H9 (cell line): ENCODE results near the gene ITGB6. TPM values are rescaled to one million over a fixed set of nuclear protein-coding genes. Genes with fewer than 3 reads are reported as not detected.

ENCODE experiments used
- DNase-seq: peaks from one replicate; pipeline ENCODE4 v3.0.0-alpha.2; 2017
- H2AFZ ChIP-seq: one replicate; pipeline ENCODE4 v1.6.1; 2013; ENCODE audit warnings: mild to moderate bottlenecking, low read length, control low read depth, moderate library complexity
- H2AK5ac ChIP-seq: 2 replicates; pipeline ENCODE4 v1.6.1; 2013; ENCODE audit warnings: low read length, control low read depth, mixed read lengths; ENCODE audit not compliant: insufficient read length
- H2BK120ac ChIP-seq: one replicate; pipeline ENCODE4 v1.6.1; 2013; ENCODE audit warnings: low read depth, mild to moderate bottlenecking, low read length, control low read depth, inconsistent platforms; ENCODE audit not compliant: poor library complexity, severe bottlenecking
- H2BK12ac ChIP-seq: 2 replicates; pipeline ENCODE4 v1.6.1; 2013; ENCODE audit warnings: low read length, control low read depth, mixed read lengths, low read depth; ENCODE audit not compliant: insufficient read length
- H2BK15ac ChIP-seq: 2 replicates; pipeline ENCODE4 v1.6.1; 2013; ENCODE audit warnings: low read depth, low read length, control low read depth
- H2BK20ac ChIP-seq: one replicate; pipeline ENCODE4 v1.6.1; 2013; ENCODE audit warnings: low read depth, mild to moderate bottlenecking, low read length, control low read depth, inconsistent platforms; ENCODE audit not compliant: poor library complexity, severe bottlenecking
- H2BK5ac ChIP-seq: 2 replicates; pipeline ENCODE4 v1.6.1; 2013; ENCODE audit warnings: low read length, control low read depth, mixed read lengths; ENCODE audit not compliant: insufficient read length
- H3K14ac ChIP-seq: 2 replicates; pipeline ENCODE4 v1.6.1; 2013; ENCODE audit warnings: low read length, control low read depth; ENCODE audit not compliant: insufficient read depth
- H3K18ac ChIP-seq: 2 replicates; pipeline ENCODE4 v1.6.1; 2013; ENCODE audit warnings: low read depth, mild to moderate bottlenecking, mixed read lengths, low read length, control low read depth; ENCODE audit not compliant: insufficient read length
- H3K23ac ChIP-seq: 2 replicates; pipeline ENCODE4 v1.6.1; 2013; ENCODE audit warnings: low read length, control low read depth, mixed read lengths, low read depth; ENCODE audit not compliant: insufficient read length
- H3K23me2 ChIP-seq: 2 replicates; pipeline ENCODE4 v1.6.1; 2013; ENCODE audit warnings: low read depth, mild to moderate bottlenecking, mixed read lengths, low read length, control low read depth; ENCODE audit not compliant: insufficient read length, poor library complexity, severe bottlenecking
- H3K27ac ChIP-seq: 2 replicates; pipeline ENCODE4 v1.5.1; 2013; ENCODE audit warnings: low read length, control low read depth, mixed read lengths, low read depth; ENCODE audit not compliant: insufficient read length
- H3K27me3 ChIP-seq: 2 replicates; pipeline ENCODE4 v1.6.1; 2013; ENCODE audit warnings: low read length, control low read depth, inconsistent platforms; ENCODE audit not compliant: insufficient read depth
- H3K4ac ChIP-seq: 2 replicates; pipeline ENCODE4 v1.6.1; 2013; ENCODE audit warnings: low read depth, mild to moderate bottlenecking, control low read depth, inconsistent platforms, low read length, moderate library complexity
- H3K4me1 ChIP-seq: 2 replicates; pipeline ENCODE4 v1.6.1; 2013; ENCODE audit warnings: low read length, control low read depth, inconsistent platforms; ENCODE audit not compliant: insufficient read depth
- H3K4me2 ChIP-seq: 2 replicates; pipeline ENCODE4 v1.6.1; 2013; ENCODE audit warnings: low read length, control low read depth, mixed read lengths; ENCODE audit not compliant: insufficient read length, insufficient read depth
- H3K56ac ChIP-seq: 2 replicates; pipeline ENCODE4 v1.6.1; 2013; ENCODE audit warnings: low read depth, mild to moderate bottlenecking, mixed read lengths, low read length, control low read depth; ENCODE audit not compliant: insufficient read length
- H3K79me1 ChIP-seq: 2 replicates; pipeline ENCODE4 v1.6.1; 2013; ENCODE audit warnings: low read depth, mild to moderate bottlenecking, moderate library complexity, low read length, control low read depth, inconsistent platforms; ENCODE audit not compliant: insufficient read depth, poor library complexity, severe bottlenecking
- H3K79me2 ChIP-seq: 2 replicates; pipeline ENCODE4 v1.6.1; 2013; ENCODE audit warnings: low read length, control low read depth, inconsistent platforms; ENCODE audit not compliant: insufficient read depth
- H3K9ac ChIP-seq: 2 replicates; pipeline ENCODE4 v1.6.1; 2013; ENCODE audit warnings: low read length, control low read depth, mixed read lengths; ENCODE audit not compliant: insufficient read length; ENCODE audit errors: extremely low read depth
- H3K9me3 ChIP-seq: one replicate; pipeline ENCODE4 v1.6.1; 2013; ENCODE audit warnings: low read depth, low read length, inconsistent platforms; ENCODE audit not compliant: control insufficient read depth
- H3T11ph ChIP-seq: one replicate; pipeline ENCODE4 v1.6.1; 2013; ENCODE audit warnings: mild to moderate bottlenecking, low read length, control low read depth, inconsistent platforms
- H4K20me1 ChIP-seq: one replicate; pipeline ENCODE4 v1.6.1; 2013; ENCODE audit not compliant: control insufficient read depth, insufficient read length, insufficient read depth
- H4K5ac ChIP-seq: 2 replicates; pipeline ENCODE4 v1.6.1; 2013; ENCODE audit warnings: low read depth, mild to moderate bottlenecking, mixed read lengths, low read length, control low read depth; ENCODE audit not compliant: insufficient read length
- H4K8ac ChIP-seq: replicated peaks from 2 replicates; pipeline ENCODE4 v1.6.1; 2013; ENCODE audit warnings: low read length, control low read depth, mixed read lengths, low read depth; ENCODE audit not compliant: insufficient read length
- H4K91ac ChIP-seq: 2 replicates; pipeline ENCODE4 v1.6.1; 2013; ENCODE audit warnings: low read depth, mild to moderate bottlenecking, moderate library complexity, mixed read lengths, low read length, control low read depth; ENCODE audit not compliant: insufficient read length
- H3K27ac Mint-ChIP-seq, 3 experiments: 2 replicates in 2 of 3; 3 replicates in 1 of 3; pipeline ENCODE4 v1.8.0; 2020 to 2021; ENCODE audit warnings: mixed read lengths in 3 of 3, mild to moderate bottlenecking in 1 of 3, moderate library complexity in 1 of 3
- H3K27me3 Mint-ChIP-seq: 2 replicates; pipeline ENCODE4 v1.8.0; 2021; ENCODE audit warnings: low read depth, mild to moderate bottlenecking, moderate library complexity, mixed read lengths
- H3K36me3 Mint-ChIP-seq, 3 experiments: 2 replicates in 2 of 3; 3 replicates in 1 of 3; pipeline ENCODE4 v1.8.0; 2020 to 2021; ENCODE audit warnings: low read depth in 3 of 3, mixed read lengths in 3 of 3; ENCODE audit not compliant: insufficient read depth in 1 of 3
- H3K4me1 Mint-ChIP-seq, 2 experiments: 2 replicates each; pipeline ENCODE4 v1.8.0; 2020; ENCODE audit warnings: mixed read lengths in 2 of 2
- H3K4me3 Mint-ChIP-seq, 2 experiments: 2 replicates in 1 of 2; 3 replicates in 1 of 2; pipeline ENCODE4 v1.8.0; 2020 to 2021; ENCODE audit warnings: mild to moderate bottlenecking in 2 of 2, mixed read lengths in 2 of 2, moderate library complexity in 1 of 2
- H3K9me3 Mint-ChIP-seq, 2 experiments: 2 replicates in 1 of 2; 3 replicates in 1 of 2; pipeline ENCODE4 v1.8.0; 2020; ENCODE audit warnings: mild to moderate bottlenecking in 2 of 2, mixed read lengths in 2 of 2, moderate library complexity in 1 of 2
- WGBS: extraction: QIAGEN DNeasy Blood & Tissue Kit; methylation state at CpG from one replicate; pipeline ENCODE4 v1.1.7; 2013; ENCODE audit warnings: missing lambda C conversion rate, low lambda C conversion rate, mixed read lengths; ENCODE audit not compliant: insufficient read length; ENCODE audit errors: extremely low coverage; 5-methylcytosine and 5-hydroxymethylcytosine counted together
- total RNA-seq: library from RNA; stranded (reverse); gene quantifications from 2 replicates; pipeline ENCODE4 v1.2.1, GENCODE V29; 2021
- TF ChIP-seq, protein P1 (sequence below): fragments of 200-600 bp; sonication (generic); conservative IDR thresholded peaks from 3 replicates; pipeline ENCODE4 v1.8.0; 2021; ENCODE audit warnings: antibody characterized with exemption, mild to moderate bottlenecking

ITGB6 gene
- total RNA-seq, 1 experiment from 2014 or later: not detected

- H3K27ac Mint-ChIP-seq: no peak overlapping the region
- H3K4me3 Mint-ChIP-seq: no peak overlapping the region
- no peaks in the 10 kb centered on the region for H3K27me3 Mint-ChIP-seq
- Histone ChIP-seq H3K4me1 (no peaks in the 10 kb centered on the region), H3K9me3 (no peaks in the 10 kb centered on the region), H3K23ac (no peak overlapping the region), H4K5ac (no peak overlapping the region), H3K23me2 (no peaks in the 10 kb centered on the region), H3K27me3 (no peaks in the 10 kb centered on the region), H2BK5ac (no peak overlapping the region), H3K56ac (no peak overlapping the region), H3K18ac (no peak overlapping the region), H3K79me1 (no peaks in the 10 kb centered on the region), H4K91ac (no peak overlapping the region), H2BK15ac (no peak overlapping the region), H2AFZ (no peak overlapping the region), H2AK5ac (no peak overlapping the region), H2BK12ac (no peak overlapping the region), H3K9ac (no peak overlapping the region), H3T11ph (no peak overlapping the region), H4K8ac (no peak overlapping the region), H3K4me2 (no peak overlapping the region), H2BK20ac (no peak overlapping the region), H3K79me2 (no peaks in the 10 kb centered on the region), H4K20me1 (no peaks in the 10 kb centered on the region), H3K14ac (no peak overlapping the region), H3K4ac (no peak overlapping the region), H3K27ac (no peak overlapping the region), H2BK120ac (no peak overlapping the region)
- DNase-seq: no peak
- peaks cover 0 to 12% (median 0%) of the 10 kb centered on the region in 3 experiments; a peak in 3 of 7 replicates for H3K36me3 Mint-ChIP-seq
- H3K9me3 Mint-ChIP-seq: peaks cover 0 to 11% of the 10 kb centered on the region in 2 experiments; a peak in 2 of 5 replicates
- peaks cover 4 to 10% of the 10 kb centered on the region in 2 experiments; a peak in 3 of 4 replicates for H3K4me1 Mint-ChIP-seq
- TF ChIP-seq, protein P1, sequence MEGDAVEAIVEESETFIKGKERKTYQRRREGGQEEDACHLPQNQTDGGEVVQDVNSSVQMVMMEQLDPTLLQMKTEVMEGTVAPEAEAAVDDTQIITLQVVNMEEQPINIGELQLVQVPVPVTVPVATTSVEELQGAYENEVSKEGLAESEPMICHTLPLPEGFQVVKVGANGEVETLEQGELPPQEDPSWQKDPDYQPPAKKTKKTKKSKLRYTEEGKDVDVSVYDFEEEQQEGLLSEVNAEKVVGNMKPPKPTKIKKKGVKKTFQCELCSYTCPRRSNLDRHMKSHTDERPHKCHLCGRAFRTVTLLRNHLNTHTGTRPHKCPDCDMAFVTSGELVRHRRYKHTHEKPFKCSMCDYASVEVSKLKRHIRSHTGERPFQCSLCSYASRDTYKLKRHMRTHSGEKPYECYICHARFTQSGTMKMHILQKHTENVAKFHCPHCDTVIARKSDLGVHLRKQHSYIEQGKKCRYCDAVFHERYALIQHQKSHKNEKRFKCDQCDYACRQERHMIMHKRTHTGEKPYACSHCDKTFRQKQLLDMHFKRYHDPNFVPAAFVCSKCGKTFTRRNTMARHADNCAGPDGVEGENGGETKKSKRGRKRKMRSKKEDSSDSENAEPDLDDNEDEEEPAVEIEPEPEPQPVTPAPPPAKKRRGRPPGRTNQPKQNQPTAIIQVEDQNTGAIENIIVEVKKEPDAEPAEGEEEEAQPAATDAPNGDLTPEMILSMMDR: no peak
- WGBS: no CpG with 5 or more reads among the region's 1 CpG
These were observed 9.4 kb upstream of the ITGB6 start for GRCh38 chr2:160209516-160209856.
